Measurements from ENCODE around the gene NSG1. TPM values are rescaled to one million over a fixed set of nuclear protein-coding genes. Genes with fewer than 3 reads are reported as not detected.
"Not testable (repeated sequence)": the region's sequence is repeated elsewhere in the genome, so short reads cannot be mapped to it uniquely, and the experiment has no call there.

The NSG1 gene
- total and polyA plus RNA-seq, 2 experiments from 2014 or later, result 0.31 to 0.86 TPM

DNA sequence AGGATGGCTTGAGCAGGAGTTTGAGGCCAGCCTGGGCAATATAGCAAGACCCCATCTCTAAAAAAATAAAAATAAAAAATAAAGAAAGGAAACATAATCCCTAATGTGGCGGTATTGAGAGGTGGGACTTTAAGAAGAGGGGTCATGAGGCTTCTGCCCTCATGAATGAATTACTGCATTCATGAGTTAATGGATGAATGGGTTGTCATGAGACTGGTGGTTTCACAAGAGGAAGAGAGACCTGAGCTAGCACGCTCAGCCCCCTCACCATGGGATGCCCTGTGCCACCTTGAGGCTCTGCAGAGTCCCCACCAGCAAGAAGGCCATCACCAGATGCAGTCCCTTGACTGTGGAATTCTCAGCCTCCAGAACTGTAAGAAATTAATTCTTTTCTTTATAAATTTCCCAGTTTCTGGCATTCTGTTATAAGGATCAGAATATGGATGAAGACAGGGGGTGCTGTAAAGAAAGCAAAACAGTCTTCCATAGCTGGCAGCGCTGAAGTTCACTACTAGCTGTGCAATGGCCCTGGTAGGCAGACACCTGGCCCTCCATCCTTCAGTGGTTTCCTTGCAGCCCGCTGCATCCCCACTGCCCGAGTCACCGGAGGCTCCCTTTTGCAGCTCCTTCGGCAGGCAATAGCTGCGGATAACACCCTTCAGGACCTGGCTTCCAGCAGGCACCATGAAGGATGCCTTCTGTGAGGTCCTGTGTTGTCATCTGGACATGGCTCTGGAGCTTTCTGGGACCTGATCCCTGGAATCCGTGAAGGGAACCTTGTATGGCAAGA, 44.8 kb upstream of the NSG1 start:
- Histone ChIP-seq H4K20me1 (ENCODE audit: insufficient read depth) (no peaks in the 10 kb centered on the region), H3K27ac (no peak overlapping the region), H3K79me2 (ENCODE audit: insufficient read depth) (no peaks in the 10 kb centered on the region), H3K4me1 (ENCODE audit: insufficient read depth) (no peaks in the 10 kb centered on the region), H3K4me3 (no peak overlapping the region), H3K27me3 (replicated peaks; ENCODE audit: insufficient read depth) (peaks cover 22% of the 10 kb centered on the region; the same call in 1 of the 2 replicates), H3K9me3 (ENCODE audit: low read depth) (no peaks in the 10 kb centered on the region), H3K4me2 (ENCODE audit: unreplicated experiment) (no peak overlapping the region), H3K36me3 (ENCODE audit: low read depth) (no peaks in the 10 kb centered on the region), H2AFZ (no peak overlapping the region), H3F3A (ENCODE audit: insufficient read depth) (no peaks in the 10 kb centered on the region), H3K9me2 (ENCODE audit: insufficient read depth) (no peaks in the 10 kb centered on the region), H3K9ac (no peak overlapping the region)
- WGBS, 2 experiments (ENCODE audit: low coverage in 1 of 2, low lambda C conversion rate in 2 of 2, missing lambda C conversion rate in 2 of 2), result 78 to 80% methylated on average over 9 of the region's 9 CpGs
- no peak for DNase-seq
- TF ChIP-seq EZH2 (IDR thresholded peaks at IDR 0.05; ENCODE audit: insufficient read depth, poor library complexity, severe bottlenecking), result no peak
- in situ Hi-C loops (cut with MboI), result no loop called here

- Histone ChIP-seq H3F3A (ENCODE audit: insufficient read depth) (no peaks in the 10 kb centered on the region), H3K27me3 (replicated peaks; ENCODE audit: insufficient read depth) (peaks cover 28% of the 10 kb centered on the region), H3K9me3 (ENCODE audit: low read depth) (no peaks in the 10 kb centered on the region), H3K79me2 (ENCODE audit: insufficient read depth) (no peaks in the 10 kb centered on the region), H3K4me1 (ENCODE audit: insufficient read depth) (no peaks in the 10 kb centered on the region), H2AFZ (no peak overlapping the region), H3K4me2 (ENCODE audit: unreplicated experiment) (no peak overlapping the region), H3K4me3 (no peak overlapping the region), H3K9ac (no peak overlapping the region), H3K9me2 (ENCODE audit: insufficient read depth) (no peaks in the 10 kb centered on the region), H3K27ac (no peak overlapping the region), H4K20me1 (ENCODE audit: insufficient read depth) (no peaks in the 10 kb centered on the region), H3K36me3 (ENCODE audit: low read depth) (no peaks in the 10 kb centered on the region)
- in situ Hi-C loops (cut with MboI), result no loop called here
- DNase-seq, result no peak
- TF ChIP-seq EZH2phosphoT487 (IDR thresholded peaks at IDR 0.05; ENCODE audit: insufficient read depth, low read depth) (no peak), EZH2 (IDR thresholded peaks at IDR 0.05; ENCODE audit: insufficient read depth, poor library complexity, severe bottlenecking) (no peak)
- 78 to 81% methylated on average over 5 of the region's 5 CpGs for WGBS, 2 experiments (ENCODE audit: low coverage in 1 of 2, low lambda C conversion rate in 2 of 2, missing lambda C conversion rate in 2 of 2)
Measured at GRCh38 chr4:4343038-4343437, 43.9 kb upstream of the NSG1 start.

DNA sequence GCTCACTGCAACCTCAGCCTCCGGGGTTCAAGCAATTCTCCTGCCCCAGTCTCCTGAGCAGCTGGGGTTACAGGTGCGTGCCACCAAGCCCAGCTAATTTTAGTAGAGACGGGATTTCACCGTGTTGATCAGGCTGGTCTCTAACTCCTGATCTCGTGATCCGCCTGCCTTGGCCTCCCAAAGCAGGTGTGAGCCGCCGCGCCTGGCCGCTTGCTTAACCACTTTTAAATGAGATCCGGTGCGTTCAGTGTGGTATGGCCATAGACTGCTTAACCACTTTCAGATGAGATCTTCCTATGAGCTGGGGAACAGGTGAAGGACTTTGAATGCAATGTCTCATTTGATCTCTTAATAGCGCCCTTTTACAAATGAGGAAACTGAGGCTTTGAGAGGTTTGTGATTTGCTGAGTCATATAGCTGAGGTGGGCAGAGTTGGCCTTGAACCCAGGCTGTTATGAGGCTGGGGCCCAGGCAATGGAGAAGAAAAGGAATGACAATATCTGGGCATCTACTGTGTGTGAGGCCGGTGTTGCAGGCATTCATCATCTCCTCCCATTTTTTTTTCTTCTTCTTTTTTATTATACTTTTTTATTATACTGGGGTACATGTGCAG, 41.9 kb upstream of the NSG1 start:
- in situ Hi-C loops (cut with MboI), result no loop called here

DNA sequence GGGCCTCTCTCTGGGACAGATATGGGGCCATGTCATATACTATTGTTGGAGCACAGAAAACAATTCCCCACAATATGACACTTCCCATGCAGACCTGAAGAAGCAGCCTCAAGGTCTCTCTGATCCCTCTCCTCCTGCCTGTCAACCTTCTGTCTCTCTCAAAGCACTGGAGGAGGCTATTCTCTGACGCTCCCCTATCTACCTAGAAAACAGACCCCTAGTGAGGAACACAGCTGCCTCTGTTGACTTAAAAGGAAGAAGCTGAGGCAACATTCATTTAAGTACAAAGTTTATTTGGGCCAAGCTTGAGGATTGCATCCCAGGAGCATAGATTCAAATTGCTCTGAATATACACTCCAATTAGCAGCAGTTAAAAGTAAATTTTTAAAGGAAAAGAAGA, 39.3 kb upstream of the NSG1 start:
- Histone ChIP-seq H3K4me1 (ENCODE audit: insufficient read depth) (no peaks in the 10 kb centered on the region), H3K9ac (no peak overlapping the region), H3K9me3 (ENCODE audit: low read depth) (no peaks in the 10 kb centered on the region), H3K4me3 (no peak overlapping the region), H3K36me3 (ENCODE audit: low read depth) (no peaks in the 10 kb centered on the region), H3F3A (ENCODE audit: insufficient read depth) (no peaks in the 10 kb centered on the region), H3K9me2 (ENCODE audit: insufficient read depth) (no peaks in the 10 kb centered on the region), H3K4me2 (ENCODE audit: unreplicated experiment) (no peak overlapping the region), H3K27ac (no peak overlapping the region), H4K20me1 (ENCODE audit: insufficient read depth) (no peaks in the 10 kb centered on the region), H2AFZ (no peak overlapping the region), H3K79me2 (ENCODE audit: insufficient read depth) (no peaks in the 10 kb centered on the region), H3K27me3 (replicated peaks; ENCODE audit: insufficient read depth) (peaks cover 25% of the 10 kb centered on the region)
- 7 to 19% methylated on average over 1 of the region's 1 CpG for WGBS, 2 experiments (ENCODE audit: low coverage in 1 of 2, low lambda C conversion rate in 2 of 2, missing lambda C conversion rate in 2 of 2)
- in situ Hi-C loops (cut with MboI), result no loop called here
- no peak for DNase-seq
- TF ChIP-seq EZH2phosphoT487 (IDR thresholded peaks at IDR 0.05; ENCODE audit: insufficient read depth, low read depth) (no peak), EZH2 (IDR thresholded peaks at IDR 0.05; ENCODE audit: insufficient read depth, poor library complexity, severe bottlenecking) (no peak)

More for the DNA sequence above, 41.9 kb upstream of the NSG1 start:
- no peak for DNase-seq
- H3K36me3 ChIP-seq (ENCODE audit: low read depth), result no peaks in the 10 kb centered on the region
- H3K27ac ChIP-seq, result no peak overlapping the region
- H3K4me1 ChIP-seq (ENCODE audit: insufficient read depth), result no peaks in the 10 kb centered on the region
- H3K9ac ChIP-seq, result no peak overlapping the region
- peaks cover 25% of the 10 kb centered on the region for H3K27me3 ChIP-seq (replicated peaks; ENCODE audit: insufficient read depth)
- no peak overlapping the region for H2AFZ ChIP-seq
- H3F3A ChIP-seq (ENCODE audit: insufficient read depth), result no peaks in the 10 kb centered on the region
- H3K9me3 ChIP-seq (ENCODE audit: low read depth), result no peaks in the 10 kb centered on the region
- H3K9me2 ChIP-seq (ENCODE audit: insufficient read depth), result no peaks in the 10 kb centered on the region
- no peak overlapping the region for H3K4me3 ChIP-seq
- H3K4me2 ChIP-seq (ENCODE audit: unreplicated experiment), result no peak overlapping the region
- no peaks in the 10 kb centered on the region for H4K20me1 ChIP-seq (ENCODE audit: insufficient read depth)
- 72 to 78% methylated on average over 14 of the region's 14 CpGs for WGBS, 2 experiments (ENCODE audit: low coverage in 1 of 2, low lambda C conversion rate in 2 of 2, missing lambda C conversion rate in 2 of 2)
- TF ChIP-seq EZH2 (IDR thresholded peaks at IDR 0.05; ENCODE audit: insufficient read depth, poor library complexity, severe bottlenecking), result no peak
- TF ChIP-seq EZH2phosphoT487 (IDR thresholded peaks at IDR 0.05; ENCODE audit: insufficient read depth, low read depth), result no peak
- H3K79me2 ChIP-seq (ENCODE audit: insufficient read depth), result no peaks in the 10 kb centered on the region

GRCh38 chr4:4348585-4348984, 38.3 kb upstream of the NSG1 start:
- DNase-seq; in situ Hi-C loops (cut with MboI); H3K9ac ChIP-seq; H3K4me2 ChIP-seq (ENCODE audit: unreplicated experiment); H2AFZ ChIP-seq; H3K9me2 ChIP-seq (ENCODE audit: insufficient read depth); H3K9me3 ChIP-seq (ENCODE audit: low read depth); H3K36me3 ChIP-seq (ENCODE audit: low read depth); H3K4me1 ChIP-seq (ENCODE audit: insufficient read depth); H3K27ac ChIP-seq; H3K4me3 ChIP-seq; H3K79me2 ChIP-seq (ENCODE audit: insufficient read depth); H4K20me1 ChIP-seq (ENCODE audit: insufficient read depth); H3F3A ChIP-seq (ENCODE audit: insufficient read depth): not testable (repeated sequence)
- H3K27me3 ChIP-seq (replicated peaks; ENCODE audit: insufficient read depth), result peaks cover 31% of the 10 kb centered on the region
- WGBS, 2 experiments (ENCODE audit: low coverage in 1 of 2, low lambda C conversion rate in 2 of 2, missing lambda C conversion rate in 2 of 2), result 57 to 59% methylated on average over 9 of the region's 9 CpGs

All from GM23248 (cell line).